ENCODE results near the gene SLC18A3. TPM values are rescaled to one million over a fixed set of nuclear protein-coding genes. Genes with fewer than 3 reads are reported as not detected.

Gene SLC18A3
- total RNA-seq, 1 experiment from 2014 or later: not detected

DNA sequence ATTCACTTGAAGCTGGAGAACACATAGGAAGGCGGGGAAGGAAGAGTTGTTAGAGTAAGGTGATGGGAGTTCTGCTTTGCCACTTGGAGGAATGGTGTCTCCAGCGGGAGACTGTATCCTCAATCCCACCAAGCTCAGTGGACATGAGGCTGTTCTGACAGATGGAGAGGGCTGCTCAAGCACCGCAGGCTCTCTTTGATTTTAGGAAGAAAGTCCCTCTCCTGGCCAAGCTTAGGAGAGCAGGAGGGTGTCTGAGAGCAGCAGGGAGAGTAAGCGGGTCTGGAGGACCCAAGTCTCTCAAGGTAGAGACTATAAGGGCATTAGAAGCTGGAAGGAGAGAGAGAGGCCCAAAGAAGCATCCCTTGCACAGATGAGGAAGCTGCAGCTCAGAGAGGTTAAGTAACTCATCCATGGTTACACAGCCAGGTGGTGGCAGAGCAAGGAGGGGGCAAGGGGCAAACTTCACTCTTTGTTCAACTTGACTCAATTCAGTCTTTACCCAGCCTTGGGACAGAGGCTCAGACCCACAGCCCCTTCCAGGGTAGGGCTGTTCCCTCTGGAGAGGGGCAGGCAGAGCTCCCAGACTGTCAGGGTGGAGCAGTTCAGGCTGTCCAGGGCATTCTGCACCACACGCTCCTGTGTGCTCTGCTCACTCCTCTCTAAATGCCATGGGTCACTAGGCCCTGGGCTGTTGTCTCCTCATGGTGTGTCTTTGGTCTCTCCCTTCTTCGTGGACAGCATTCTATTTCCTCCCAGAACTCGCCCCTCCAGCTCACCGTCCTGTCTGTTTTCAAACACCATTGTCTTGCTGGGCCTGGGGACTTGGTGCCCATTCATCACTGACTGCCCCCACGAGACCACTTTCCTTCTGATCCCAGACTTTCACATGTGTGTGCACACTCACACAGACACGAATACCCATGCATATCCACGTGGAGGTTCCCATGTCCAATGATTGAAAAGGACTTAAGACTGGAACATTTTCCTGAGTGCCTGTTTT lies 12.6 kb downstream of the SLC18A3 start:
- ChIA-PET CTCF (interaction anchor here (0.7 kb wide), 1 partner anchor 618 kb away, joined by 3 read pairs; no protein-coding TSS in a partner anchor), POLR2A (no interaction called here)
- BruUV-seq (replicated peaks): no TSS peak
- DNase-seq (ENCODE audit: low read depth, low spot score) (no peak), ATAC-seq (no peak)
- in situ Hi-C loops (cut with HindIII; ENCODE audit: low pct_unique_long_range_greater_than_20kb, low sequenced_read_pairs): no loop called here
- Histone ChIP-seq H3K27me3 (ENCODE audit: control insufficient read depth, insufficient read depth, low read length) (peaks cover 4% of the 10 kb centered on the region; the same call in 1 of the 2 replicates), H3K4me3 (ENCODE audit: low read depth in 2 of 2, low read length in 2 of 2) (no peak overlapping the region), H3K27ac (ENCODE audit: low read length) (no peak overlapping the region), H3K9me3 (ENCODE audit: control insufficient read depth, insufficient read depth, low read depth, low read length) (no peaks in the 10 kb centered on the region), H3K4me1 (ENCODE audit: control insufficient read depth, insufficient read depth, low read length) (no peaks in the 10 kb centered on the region), H3K36me3 (ENCODE audit: control insufficient read depth, insufficient read depth, low read length) (no peaks in the 10 kb centered on the region)
- intact Hi-C loops (cut with micrococcal nuclease; ENCODE audit: unreplicated experiment): no loop called here
- no peak for TF ChIP-seq CTCF (IDR thresholded peaks at IDR 0.05)
- no peak for TF ChIP-seq TCF7L2 (IDR thresholded peaks at IDR 0.05; ENCODE audit: low read depth, low read length)
- TF ChIP-seq, protein P1, sequence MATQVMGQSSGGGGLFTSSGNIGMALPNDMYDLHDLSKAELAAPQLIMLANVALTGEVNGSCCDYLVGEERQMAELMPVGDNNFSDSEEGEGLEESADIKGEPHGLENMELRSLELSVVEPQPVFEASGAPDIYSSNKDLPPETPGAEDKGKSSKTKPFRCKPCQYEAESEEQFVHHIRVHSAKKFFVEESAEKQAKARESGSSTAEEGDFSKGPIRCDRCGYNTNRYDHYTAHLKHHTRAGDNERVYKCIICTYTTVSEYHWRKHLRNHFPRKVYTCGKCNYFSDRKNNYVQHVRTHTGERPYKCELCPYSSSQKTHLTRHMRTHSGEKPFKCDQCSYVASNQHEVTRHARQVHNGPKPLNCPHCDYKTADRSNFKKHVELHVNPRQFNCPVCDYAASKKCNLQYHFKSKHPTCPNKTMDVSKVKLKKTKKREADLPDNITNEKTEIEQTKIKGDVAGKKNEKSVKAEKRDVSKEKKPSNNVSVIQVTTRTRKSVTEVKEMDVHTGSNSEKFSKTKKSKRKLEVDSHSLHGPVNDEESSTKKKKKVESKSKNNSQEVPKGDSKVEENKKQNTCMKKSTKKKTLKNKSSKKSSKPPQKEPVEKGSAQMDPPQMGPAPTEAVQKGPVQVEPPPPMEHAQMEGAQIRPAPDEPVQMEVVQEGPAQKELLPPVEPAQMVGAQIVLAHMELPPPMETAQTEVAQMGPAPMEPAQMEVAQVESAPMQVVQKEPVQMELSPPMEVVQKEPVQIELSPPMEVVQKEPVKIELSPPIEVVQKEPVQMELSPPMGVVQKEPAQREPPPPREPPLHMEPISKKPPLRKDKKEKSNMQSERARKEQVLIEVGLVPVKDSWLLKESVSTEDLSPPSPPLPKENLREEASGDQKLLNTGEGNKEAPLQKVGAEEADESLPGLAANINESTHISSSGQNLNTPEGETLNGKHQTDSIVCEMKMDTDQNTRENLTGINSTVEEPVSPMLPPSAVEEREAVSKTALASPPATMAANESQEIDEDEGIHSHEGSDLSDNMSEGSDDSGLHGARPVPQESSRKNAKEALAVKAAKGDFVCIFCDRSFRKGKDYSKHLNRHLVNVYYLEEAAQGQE (IDR thresholded peaks at IDR 0.05; ENCODE audit: insufficient read depth in 1 of 2, low read depth in 2 of 2, low read length in 1 of 2): no peak
- no peak for TF ChIP-seq POLR2AphosphoS5 (IDR thresholded peaks at IDR 0.05; ENCODE audit: low read depth, low read length)
- no peak for TF ChIP-seq SIN3A (IDR thresholded peaks at IDR 0.05; ENCODE audit: borderline replicate concordance, insufficient read depth, low read depth, low read length)

DNA sequence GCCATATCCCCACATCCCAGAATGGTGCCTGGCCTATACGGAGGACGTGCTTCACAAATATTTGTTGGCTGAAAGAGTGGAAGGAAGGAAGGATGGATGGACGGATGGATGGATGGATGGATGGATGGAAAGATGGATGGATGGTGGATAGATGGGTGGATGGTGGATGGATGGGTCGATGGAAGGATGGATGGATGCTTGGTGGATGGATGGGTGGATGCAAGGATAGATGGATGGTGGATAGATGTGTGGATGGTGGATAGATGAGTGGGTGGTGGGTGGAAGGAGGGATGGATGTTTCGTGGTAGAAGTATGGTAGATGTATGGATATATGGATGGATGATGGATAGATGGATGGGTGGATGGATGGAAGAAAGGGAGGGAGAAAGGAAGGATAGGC lies 14.5 kb downstream of the SLC18A3 start:
- ATAC-seq: no peak
- POLR2A ChIA-PET: no interaction called here
- TF ChIP-seq TCF7L2 (IDR thresholded peaks at IDR 0.05; ENCODE audit: low read depth, low read length) (no peak), SIN3A (IDR thresholded peaks at IDR 0.05; ENCODE audit: borderline replicate concordance, insufficient read depth, low read depth, low read length) (no peak), CTCF (IDR thresholded peaks at IDR 0.05) (no peak), POLR2AphosphoS5 (IDR thresholded peaks at IDR 0.05; ENCODE audit: low read depth, low read length) (no peak)
- TF ChIP-seq, protein P1 (IDR thresholded peaks at IDR 0.05; ENCODE audit: insufficient read depth in 1 of 2, low read depth in 2 of 2, low read length in 1 of 2): no peak
- no TSS peak for BruUV-seq (replicated peaks)
- Histone ChIP-seq H3K4me1 (ENCODE audit: control insufficient read depth, insufficient read depth, low read length) (no peaks in the 10 kb centered on the region), H3K9me3 (ENCODE audit: control insufficient read depth, insufficient read depth, low read depth, low read length) (no peaks in the 10 kb centered on the region), H3K27ac (ENCODE audit: low read length) (no peak overlapping the region), H3K4me3 (ENCODE audit: low read depth in 2 of 2, low read length in 2 of 2) (no peak overlapping the region), H3K36me3 (ENCODE audit: control insufficient read depth, insufficient read depth, low read length) (no peaks in the 10 kb centered on the region), H3K27me3 (ENCODE audit: control insufficient read depth, insufficient read depth, low read length) (peaks cover 6% of the 10 kb centered on the region)
- intact Hi-C loops (cut with micrococcal nuclease; ENCODE audit: unreplicated experiment) (no loop called here), in situ Hi-C loops (cut with HindIII; ENCODE audit: low pct_unique_long_range_greater_than_20kb, low sequenced_read_pairs) (no loop called here)
- CTCF ChIA-PET: no interaction called here
- no peak for DNase-seq (ENCODE audit: low read depth, low spot score)
